MCF 10A (cell line): Measurements from ENCODE around the gene OR52K1. TPM values are rescaled to one million over a fixed set of nuclear protein-coding genes. Genes with fewer than 3 reads are reported as not detected.

Source experiments
- Bru-seq: library from RNA; stranded (reverse); fragments of 400-500 nt; gene quantifications from one replicate; lab custom pipeline; 2021; lab: Mats Ljungman, UMichigan
- BruChase-seq, 2 experiments: library from RNA; stranded (reverse); fragments of 400-500 nt; gene quantifications; one replicate each; lab custom pipeline; 2021; lab: Mats Ljungman, UMichigan
- BruUV-seq: library from RNA; stranded (reverse); fragments of 400-500 nt; replicated peaks from 2 replicates; lab custom pipeline; 2021; lab: Mats Ljungman, UMichigan
- CTCF ChIA-PET: fragments of 300-600 bp; sonication (Branson Sonifier 250); formaldehyde crosslinking; extraction: SDS; loops from one replicate; lab custom pipeline; 2021; ENCODE audit warnings: antibody characterized with exemption, inconsistent platforms; lab: Yijun Ruan, JAX
- POLR2A ChIA-PET: fragments of 300-600, 350-650 bp; sonication (Branson Sonifier 250); formaldehyde crosslinking; extraction: SDS; loops from one replicate; lab custom pipeline; 2020; ENCODE audit warnings: antibody characterized with exemption, inconsistent platforms; lab: Yijun Ruan, JAX
- DNase-seq: peaks from one replicate; pipeline ENCODE4 v3.0.0-alpha.2; 2018; ENCODE audit not compliant: unreplicated experiment
- H3K27ac Mint-ChIP-seq: one replicate; pipeline ENCODE4 v1.8.0; 2022; ENCODE audit warnings: mild to moderate bottlenecking, low read depth, mixed read lengths; ENCODE audit not compliant: unreplicated experiment
- H3K27me3 Mint-ChIP-seq: one replicate; pipeline ENCODE4 v1.8.0; 2022; ENCODE audit warnings: mixed read lengths; ENCODE audit not compliant: insufficient read depth, unreplicated experiment
- H3K36me3 Mint-ChIP-seq: one replicate; pipeline ENCODE4 v1.8.0; 2022; ENCODE audit warnings: mild to moderate bottlenecking, moderate library complexity, mixed read lengths; ENCODE audit not compliant: insufficient read depth, unreplicated experiment
- H3K4me1 Mint-ChIP-seq: one replicate; pipeline ENCODE4 v1.8.0; 2022; ENCODE audit warnings: mixed read lengths; ENCODE audit not compliant: insufficient read depth, unreplicated experiment
- H3K4me3 Mint-ChIP-seq: one replicate; pipeline ENCODE4 v1.8.0; 2022; ENCODE audit warnings: mild to moderate bottlenecking, moderate library complexity, mixed read lengths; ENCODE audit not compliant: unreplicated experiment
- H3K9me3 Mint-ChIP-seq: one replicate; pipeline ENCODE4 v1.8.0; 2022; ENCODE audit warnings: mixed read lengths; ENCODE audit not compliant: unreplicated experiment
- CTCF ChIP-seq: fragments of 200-600 bp; IDR thresholded peaks from one replicate; pipeline ENCODE4 v1.8.0; 2022; ENCODE audit warnings: antibody characterized with exemption, mild to moderate bottlenecking; ENCODE audit not compliant: unreplicated experiment
- intact Hi-C: fragments of 100-400 bp; cut with micrococcal nuclease; formaldehyde crosslinking; loops from 2 replicates; pipeline ENCODE4 v1.14.1; 2022
- long read RNA-seq: library from polyadenylated mRNA; stranded (forward); transcript quantifications from one replicate; pipeline ENCODE4 v2.0.0, GENCODE V29; 2022
- total RNA-seq: library from RNA; stranded (reverse); gene quantifications from 2 replicates; pipeline ENCODE4 v1.2.3, GENCODE V29; 2022

OR52K1 gene
- total RNA-seq, result not detected in 2 replicates
- not detected for Bru-seq, nascent RNA
- not detected for BruChase-seq, experiment 1, labeled RNA remaining after a 6-hour chase
- BruChase-seq, experiment 2, labeled RNA remaining after a 2-hour chase, result not detected
- long read RNA-seq, result 0 reads

GRCh38 chr11:4482445-4482844 is at the start of gene OR52K1:
TSS of gene OR52K1 (plus strand) at chr11:4482646. CDS start at chr11:4488901, 6,255 bp downstream.
- POLR2A ChIA-PET, result interaction anchor here (1.1 kb wide), 1 partner anchor 89 kb away, joined by 3 read pairs; no protein-coding TSS in a partner anchor
- Mint-ChIP-seq H3K36me3 (peaks cover 6% of the 10 kb centered on the region), H3K9me3 (peaks cover 7% of the 10 kb centered on the region), H3K4me1 (peaks cover 12% of the 10 kb centered on the region), H3K4me3 (no peak within 1 kb of the TSS), H3K27me3 (no peaks in the 10 kb centered on the region), H3K27ac (peak within 1 kb of the TSS; percentile 57)
- no TSS peak for BruUV-seq
- CTCF ChIA-PET, result interaction anchor here (2.0 to 2.2 kb wide), 2 partner anchors 10 to 295 kb away, joined by 19 to 22 read pairs; no protein-coding TSS in a partner anchor
- no peak for DNase-seq
- intact Hi-C loops, result no loop called here
- TF ChIP-seq CTCF, result no peak

GRCh38 chr11:4433856-4434255 is 48.6 kb upstream of the OR52K1 start:
- H3K9me3 Mint-ChIP-seq, result peaks cover 2% of the 10 kb centered on the region
- H3K4me1 Mint-ChIP-seq, result no peaks in the 10 kb centered on the region
- ChIA-PET POLR2A (no interaction called here), CTCF (interaction anchor here (1.1 kb wide), 1 partner anchor 246 kb away, joined by 3 read pairs; no protein-coding TSS in a partner anchor)
- no peak overlapping the region for H3K4me3 Mint-ChIP-seq
- no peaks in the 10 kb centered on the region for H3K27me3 Mint-ChIP-seq
- H3K27ac Mint-ChIP-seq, result no peak overlapping the region
- intact Hi-C loops, result no loop called here
- DNase-seq, result peak; percentile 17
- no TSS peak for BruUV-seq
- TF ChIP-seq CTCF, result no peak
- no peaks in the 10 kb centered on the region for H3K36me3 Mint-ChIP-seq

- Mint-ChIP-seq H3K4me1 (no peaks in the 10 kb centered on the region), H3K9me3 (peaks cover 8% of the 10 kb centered on the region), H3K27me3 (no peaks in the 10 kb centered on the region), H3K36me3 (no peaks in the 10 kb centered on the region), H3K4me3 (no peak overlapping the region), H3K27ac (no peak overlapping the region)
- BruUV-seq, result no TSS peak
- no peak for DNase-seq
- no peak for TF ChIP-seq CTCF
- ChIA-PET POLR2A (no interaction called here), CTCF (no interaction called here)
- intact Hi-C loops, result no loop called here
Observed at GRCh38 chr11:4436411-4436810, 46.0 kb upstream of the OR52K1 start.

GRCh38 chr11:4441515-4441914 is 40.9 kb upstream of the OR52K1 start:
- H3K4me1 Mint-ChIP-seq, result no peaks in the 10 kb centered on the region
- no peaks in the 10 kb centered on the region for H3K27me3 Mint-ChIP-seq
- ChIA-PET CTCF (no interaction called here), POLR2A (no interaction called here)
- no peak overlapping the region for H3K27ac Mint-ChIP-seq
- no peak overlapping the region for H3K4me3 Mint-ChIP-seq
- no peak for DNase-seq
- intact Hi-C loops, result no loop called here
- BruUV-seq, result no TSS peak
- no peak for TF ChIP-seq CTCF
- H3K9me3 Mint-ChIP-seq, result peaks cover 8% of the 10 kb centered on the region
- no peaks in the 10 kb centered on the region for H3K36me3 Mint-ChIP-seq
